HepG2 (cell line): ENCODE data around the gene ASB11.

ENCODE experiments used
- GATA4 ChIP-seq: sonication (generic); IDR thresholded peaks from 2 replicates; pipeline ENCODE4 v1.6.1; 2016; ENCODE audit warnings: antibody characterized with exemption, low read depth, borderline replicate concordance
- HIC2 ChIP-seq: sonication (generic); formaldehyde crosslinking; IDR thresholded peaks from 2 replicates; pipeline ENCODE4 v1.9.0; 2022; ENCODE audit warnings: low read depth, missing genetic modification reagents
- TF ChIP-seq, protein P1 (sequence below): sonication (generic); formaldehyde crosslinking; IDR thresholded peaks from 2 replicates; pipeline ENCODE4 v1.5.0; 2020; ENCODE audit warnings: mild to moderate bottlenecking, missing genetic modification reagents, moderate library complexity

- no peak for TF ChIP-seq HIC2
- TF ChIP-seq, protein P1, sequence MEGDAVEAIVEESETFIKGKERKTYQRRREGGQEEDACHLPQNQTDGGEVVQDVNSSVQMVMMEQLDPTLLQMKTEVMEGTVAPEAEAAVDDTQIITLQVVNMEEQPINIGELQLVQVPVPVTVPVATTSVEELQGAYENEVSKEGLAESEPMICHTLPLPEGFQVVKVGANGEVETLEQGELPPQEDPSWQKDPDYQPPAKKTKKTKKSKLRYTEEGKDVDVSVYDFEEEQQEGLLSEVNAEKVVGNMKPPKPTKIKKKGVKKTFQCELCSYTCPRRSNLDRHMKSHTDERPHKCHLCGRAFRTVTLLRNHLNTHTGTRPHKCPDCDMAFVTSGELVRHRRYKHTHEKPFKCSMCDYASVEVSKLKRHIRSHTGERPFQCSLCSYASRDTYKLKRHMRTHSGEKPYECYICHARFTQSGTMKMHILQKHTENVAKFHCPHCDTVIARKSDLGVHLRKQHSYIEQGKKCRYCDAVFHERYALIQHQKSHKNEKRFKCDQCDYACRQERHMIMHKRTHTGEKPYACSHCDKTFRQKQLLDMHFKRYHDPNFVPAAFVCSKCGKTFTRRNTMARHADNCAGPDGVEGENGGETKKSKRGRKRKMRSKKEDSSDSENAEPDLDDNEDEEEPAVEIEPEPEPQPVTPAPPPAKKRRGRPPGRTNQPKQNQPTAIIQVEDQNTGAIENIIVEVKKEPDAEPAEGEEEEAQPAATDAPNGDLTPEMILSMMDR = no peak
- TF ChIP-seq GATA4 = no peak
Observed at GRCh38 chrX:15336023-15336413, 20.6 kb upstream of the ASB11 start.
